GM23338 (cell line): ENCODE results near the gene PHACTR1. TPM values are rescaled to one million over a fixed set of nuclear protein-coding genes. Genes with fewer than 3 reads are reported as not detected.

Experiments used
- ATAC-seq: fragments of 200-7000 bp; cut with Tn5 transposase; 3 replicates; pipeline ENCODE4 v1.9.1; 2020
- DNase-seq: peaks from one replicate; pipeline ENCODE4 v3.0.0-alpha.2; 2015; ENCODE audit warnings: low spot score
- H2AFZ ChIP-seq: fragments of 200-600 bp; sonication (generic); 2 replicates; pipeline ENCODE4 v1.8.0; 2016; ENCODE audit warnings: antibody characterized with exemption, mild to moderate bottlenecking, moderate library complexity
- H3F3A ChIP-seq: fragments of 200-600 bp; sonication (generic); replicated peaks from 2 replicates; pipeline ENCODE4 v1.8.0; 2017; ENCODE audit warnings: antibody characterized with exemption, mixed run types, low read depth
- H3K27ac ChIP-seq: fragments of 200-600 bp; sonication (generic); 2 replicates; pipeline ENCODE4 v1.6.1; 2016; ENCODE audit warnings: low read depth
- H3K27me3 ChIP-seq: fragments of 200-600 bp; sonication (generic); 2 replicates; pipeline ENCODE4 v1.8.0; 2016; ENCODE audit warnings: mild to moderate bottlenecking, mixed run types, moderate library complexity; ENCODE audit not compliant: insufficient read depth
- H3K36me3 ChIP-seq: fragments of 200-600 bp; sonication (generic); 2 replicates; pipeline ENCODE4 v1.8.0; 2016; ENCODE audit warnings: mild to moderate bottlenecking; ENCODE audit not compliant: insufficient read depth
- H3K4me1 ChIP-seq: fragments of 200-600 bp; sonication (generic); 2 replicates; pipeline ENCODE4 v1.8.0; 2016; ENCODE audit warnings: mild to moderate bottlenecking, moderate library complexity; ENCODE audit not compliant: insufficient read depth
- H3K4me2 ChIP-seq: fragments of 200-600 bp; sonication (generic); 2 replicates; pipeline ENCODE4 v1.7.1; 2017; ENCODE audit warnings: mixed run types
- H3K4me3 ChIP-seq: fragments of 200-600 bp; sonication (generic); 2 replicates; pipeline ENCODE4 v1.6.1; 2016; ENCODE audit warnings: mixed run types
- H3K79me2 ChIP-seq: fragments of 200-600 bp; sonication (generic); replicated peaks from 2 replicates; pipeline ENCODE4 v1.8.0; 2017; ENCODE audit warnings: mild to moderate bottlenecking; ENCODE audit not compliant: insufficient read depth
- H3K9me2 ChIP-seq: fragments of 200-600 bp; sonication (generic); 2 replicates; pipeline ENCODE4 v1.8.0; 2017; ENCODE audit not compliant: insufficient read depth
- H4K20me1 ChIP-seq: fragments of 200-600 bp; sonication (generic); replicated peaks from 2 replicates; pipeline ENCODE4 v1.8.0; 2017; ENCODE audit warnings: mild to moderate bottlenecking; ENCODE audit not compliant: insufficient read depth
- H3K27ac Mint-ChIP-seq: 2 replicates; pipeline ENCODE4 v1.8.0; 2020; ENCODE audit warnings: inconsistent platforms, mild to moderate bottlenecking, moderate library complexity, mixed read lengths
- H3K27me3 Mint-ChIP-seq: 3 replicates; pipeline ENCODE4 v1.8.0; 2022; ENCODE audit warnings: low read depth, mild to moderate bottlenecking, moderate library complexity, mixed read lengths, inconsistent platforms; ENCODE audit not compliant: insufficient read depth, poor library complexity
- H3K36me3 Mint-ChIP-seq: 3 replicates; pipeline ENCODE4 v1.8.0; 2021; ENCODE audit warnings: low read depth, mild to moderate bottlenecking, inconsistent platforms, moderate library complexity, mixed read lengths
- H3K4me1 Mint-ChIP-seq: 3 replicates; pipeline ENCODE4 v1.8.0; 2020; ENCODE audit warnings: mild to moderate bottlenecking, inconsistent platforms, mixed read lengths
- H3K4me3 Mint-ChIP-seq: 3 replicates; pipeline ENCODE4 v1.8.0; 2021; ENCODE audit warnings: moderate library complexity, mild to moderate bottlenecking, inconsistent platforms, mixed read lengths
- H3K9me3 Mint-ChIP-seq: 3 replicates; pipeline ENCODE4 v1.8.0; 2020; ENCODE audit warnings: moderate library complexity, mild to moderate bottlenecking, inconsistent platforms, mixed read lengths
- CREB1 ChIP-seq: fragments of 250-450 bp; sonication (Bioruptor Pico); IDR thresholded peaks from 2 replicates; pipeline ENCODE4 v1.5.0; 2020; ENCODE audit warnings: low read depth, mild to moderate bottlenecking, moderate library complexity
- EZH2 ChIP-seq: fragments of 200-600 bp; sonication (generic); IDR thresholded peaks from one replicate; pipeline ENCODE4 v1.8.0; 2017; ENCODE audit warnings: antibody characterized with exemption, mild to moderate bottlenecking, low read depth; ENCODE audit not compliant: unreplicated experiment
- EZH2phosphoT487 ChIP-seq: fragments of 200-600 bp; sonication (generic); IDR thresholded peaks from one replicate; pipeline ENCODE4 v1.8.1; 2018; ENCODE audit warnings: antibody characterized with exemption; ENCODE audit not compliant: unreplicated experiment
- JUNB ChIP-seq: IDR thresholded peaks from one replicate; pipeline ENCODE4 v1.6.1; 2016; ENCODE audit warnings: antibody characterized with exemption; ENCODE audit not compliant: unreplicated experiment
- NANOG ChIP-seq: IDR thresholded peaks from 2 replicates; pipeline ENCODE4 v1.6.1; 2016; ENCODE audit warnings: antibody characterized with exemption, borderline replicate concordance
- POLR2AphosphoS5 ChIP-seq: IDR thresholded peaks from 2 replicates; pipeline ENCODE4 v1.6.1; 2016; ENCODE audit warnings: antibody characterized with exemption, low read depth
- REST ChIP-seq: IDR thresholded peaks from one replicate; pipeline ENCODE4 v1.6.1; 2018; ENCODE audit warnings: antibody characterized with exemption; ENCODE audit not compliant: unreplicated experiment
- STAT1 ChIP-seq: IDR thresholded peaks from one replicate; pipeline ENCODE4 v1.6.1; 2016; ENCODE audit warnings: antibody characterized with exemption; ENCODE audit not compliant: unreplicated experiment
- ZNF114 ChIP-seq: fragments of 250-450 bp; sonication (Bioruptor Pico); IDR thresholded peaks from 2 replicates; pipeline ENCODE4 v1.5.0; 2020; ENCODE audit warnings: mild to moderate bottlenecking, moderate library complexity
- ZNF331 ChIP-seq: fragments of 250-450 bp; sonication (Bioruptor Pico); IDR thresholded peaks from 2 replicates; pipeline ENCODE4 v1.5.0; 2020; ENCODE audit warnings: low read depth, mild to moderate bottlenecking, moderate library complexity
- ZNF462 ChIP-seq: fragments of 250-450 bp; sonication (Bioruptor Pico); IDR thresholded peaks from 2 replicates; pipeline ENCODE4 v1.5.0; 2020; ENCODE audit warnings: mild to moderate bottlenecking, moderate library complexity
- polyA plus RNA-seq: library from polyadenylated mRNA; unstranded; fragments of >200 nt; fragmentation: Nextera tagmentation; extraction: Ambion mirVana; gene quantifications from 2 replicates; pipeline ENCODE4 v1.2.1, GENCODE V29; 2016
- total RNA-seq: library from RNA; depleted of rRNA; stranded (reverse); fragments of >200 nt; shearing (Covaris generic); gene quantifications from 2 replicates; pipeline ENCODE4 v1.2.3, GENCODE V29; 2014
- TF ChIP-seq, protein P1 (sequence below): IDR thresholded peaks from 2 replicates; pipeline ENCODE4 v1.6.1; 2016; ENCODE audit warnings: antibody characterized with exemption
- TF ChIP-seq, protein P2 (sequence below), 2 experiments: fragments of 200-600 bp in 1 of 2; sonication (generic) in 1 of 2; conservative IDR thresholded peaks; 2 replicates each; pipeline versions ENCODE4 v1.5.1 to v1.6.1; 2016 to 2017; ENCODE audit warnings: antibody characterized with exemption in 2 of 2, low read depth in 2 of 2, mild to moderate bottlenecking in 2 of 2, moderate library complexity in 1 of 2

The PHACTR1 gene
- total and polyA plus RNA-seq, 2 experiments from 2014 or later = 5.9 to 19.3 TPM

DNA sequence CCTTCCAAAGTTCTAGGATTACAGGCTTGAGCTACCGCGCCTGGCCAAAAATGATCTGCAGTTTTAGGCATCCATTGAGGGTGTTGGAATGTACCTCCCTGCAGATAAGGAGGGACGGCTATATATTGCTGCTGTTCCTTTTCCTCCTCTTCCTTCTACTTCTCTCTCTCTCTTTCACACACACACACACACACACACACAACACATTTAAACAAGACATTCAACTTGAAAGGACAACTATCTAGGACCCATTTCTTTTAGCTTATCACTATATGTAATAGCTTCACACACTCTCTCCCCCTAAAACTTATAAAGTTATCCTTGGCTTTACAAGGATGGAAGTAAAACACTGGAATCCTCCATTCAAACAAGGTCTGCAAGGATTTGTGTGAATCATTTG lies 260.6 kb downstream of the PHACTR1 start:
- TF ChIP-seq POLR2AphosphoS5 (no peak), REST (no peak), ZNF462 (no peak), ZNF114 (CRISPR knock-in tag) (no peak), JUNB (no peak), EZH2 (no peak), NANOG (no peak), EZH2phosphoT487 (no peak), STAT1 (no peak), CREB1 (no peak), ZNF331 (CRISPR knock-in tag) (no peak)
- TF ChIP-seq, protein P1, sequence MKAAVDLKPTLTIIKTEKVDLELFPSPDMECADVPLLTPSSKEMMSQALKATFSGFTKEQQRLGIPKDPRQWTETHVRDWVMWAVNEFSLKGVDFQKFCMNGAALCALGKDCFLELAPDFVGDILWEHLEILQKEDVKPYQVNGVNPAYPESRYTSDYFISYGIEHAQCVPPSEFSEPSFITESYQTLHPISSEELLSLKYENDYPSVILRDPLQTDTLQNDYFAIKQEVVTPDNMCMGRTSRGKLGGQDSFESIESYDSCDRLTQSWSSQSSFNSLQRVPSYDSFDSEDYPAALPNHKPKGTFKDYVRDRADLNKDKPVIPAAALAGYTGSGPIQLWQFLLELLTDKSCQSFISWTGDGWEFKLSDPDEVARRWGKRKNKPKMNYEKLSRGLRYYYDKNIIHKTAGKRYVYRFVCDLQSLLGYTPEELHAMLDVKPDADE = no peak
- TF ChIP-seq, protein P2, sequence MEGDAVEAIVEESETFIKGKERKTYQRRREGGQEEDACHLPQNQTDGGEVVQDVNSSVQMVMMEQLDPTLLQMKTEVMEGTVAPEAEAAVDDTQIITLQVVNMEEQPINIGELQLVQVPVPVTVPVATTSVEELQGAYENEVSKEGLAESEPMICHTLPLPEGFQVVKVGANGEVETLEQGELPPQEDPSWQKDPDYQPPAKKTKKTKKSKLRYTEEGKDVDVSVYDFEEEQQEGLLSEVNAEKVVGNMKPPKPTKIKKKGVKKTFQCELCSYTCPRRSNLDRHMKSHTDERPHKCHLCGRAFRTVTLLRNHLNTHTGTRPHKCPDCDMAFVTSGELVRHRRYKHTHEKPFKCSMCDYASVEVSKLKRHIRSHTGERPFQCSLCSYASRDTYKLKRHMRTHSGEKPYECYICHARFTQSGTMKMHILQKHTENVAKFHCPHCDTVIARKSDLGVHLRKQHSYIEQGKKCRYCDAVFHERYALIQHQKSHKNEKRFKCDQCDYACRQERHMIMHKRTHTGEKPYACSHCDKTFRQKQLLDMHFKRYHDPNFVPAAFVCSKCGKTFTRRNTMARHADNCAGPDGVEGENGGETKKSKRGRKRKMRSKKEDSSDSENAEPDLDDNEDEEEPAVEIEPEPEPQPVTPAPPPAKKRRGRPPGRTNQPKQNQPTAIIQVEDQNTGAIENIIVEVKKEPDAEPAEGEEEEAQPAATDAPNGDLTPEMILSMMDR (conservative IDR thresholded peaks at IDR 0.05; ENCODE audit: low read depth in 2 of 2) = no peak

More for the DNA sequence above, 260.6 kb downstream of the PHACTR1 start:
- H3K36me3 ChIP-seq = no peaks in the 10 kb centered on the region
- no peak for ATAC-seq
- H3K9me3 Mint-ChIP-seq = peaks cover 3% of the 10 kb centered on the region; the same call in 1 of the 3 replicates
- no peak overlapping the region for H3K27ac ChIP-seq
- no peaks in the 10 kb centered on the region for H3K4me1 Mint-ChIP-seq
- no peak overlapping the region for H3K4me3 Mint-ChIP-seq
- no peak overlapping the region for H2AFZ ChIP-seq
- H3F3A ChIP-seq = no peaks in the 10 kb centered on the region
- H3K27ac Mint-ChIP-seq = no peak overlapping the region
- peaks cover 4% of the 10 kb centered on the region; the same call in 2 of the 3 replicates for H3K36me3 Mint-ChIP-seq
- H3K27me3 Mint-ChIP-seq = peaks cover 2% of the 10 kb centered on the region
- no peak for DNase-seq
- H3K9me2 ChIP-seq = no peaks in the 10 kb centered on the region
- H3K4me3 ChIP-seq = no peak overlapping the region
- H3K27me3 ChIP-seq = no peaks in the 10 kb centered on the region
- no peaks in the 10 kb centered on the region for H3K4me1 ChIP-seq
- H3K79me2 ChIP-seq = no peaks in the 10 kb centered on the region
- H3K4me2 ChIP-seq = no peak overlapping the region
- H4K20me1 ChIP-seq = no peaks in the 10 kb centered on the region
